Cardiac fibroblast (primary cell): Measurements from ENCODE around the gene KIF3C.

Experiments
- DNase-seq, 2 donors: peaks; one replicate each; pipeline versions ENCODE4 v3.0.0 to v3.0.0-alpha.2; 2010; ENCODE audit warnings: low read depth in 2 of 2
- H3K4me3 ChIP-seq, 2 donors: replicated peaks in 1 of 2; 1 replicate in 1 of 2; 2 replicates in 1 of 2; pipeline ENCODE4 v1.5.1; 2011; ENCODE audit warnings: low read depth in 2 of 2, low read length in 2 of 2, mild to moderate bottlenecking in 2 of 2, moderate library complexity in 1 of 2
- TF ChIP-seq, protein P1 (sequence below): IDR thresholded peaks from one replicate; pipeline ENCODE4 v1.5.1; 2011; ENCODE audit warnings: low read depth, mild to moderate bottlenecking, low read length, inconsistent platforms

The KIF3C gene

DNA sequence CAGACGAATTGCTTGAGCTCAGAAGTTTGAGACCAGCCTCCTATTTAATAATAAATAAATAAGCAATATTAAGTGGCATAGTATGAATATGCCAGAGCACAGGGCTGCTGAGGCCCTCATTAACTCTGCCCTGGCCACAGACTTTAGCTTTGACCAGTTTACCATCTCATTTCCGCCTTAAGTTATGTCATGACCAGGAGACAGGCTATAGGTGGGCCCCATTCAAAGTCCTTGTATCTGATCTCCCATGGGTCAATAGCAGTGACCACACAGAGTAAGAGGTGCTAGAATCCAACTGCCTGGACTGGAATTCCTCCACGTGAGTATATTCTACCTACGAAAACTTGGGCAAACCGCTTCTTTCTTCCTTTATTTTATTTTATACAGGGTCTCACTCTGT, 90.6 kb downstream of the KIF3C start:
- TF ChIP-seq, protein P1, sequence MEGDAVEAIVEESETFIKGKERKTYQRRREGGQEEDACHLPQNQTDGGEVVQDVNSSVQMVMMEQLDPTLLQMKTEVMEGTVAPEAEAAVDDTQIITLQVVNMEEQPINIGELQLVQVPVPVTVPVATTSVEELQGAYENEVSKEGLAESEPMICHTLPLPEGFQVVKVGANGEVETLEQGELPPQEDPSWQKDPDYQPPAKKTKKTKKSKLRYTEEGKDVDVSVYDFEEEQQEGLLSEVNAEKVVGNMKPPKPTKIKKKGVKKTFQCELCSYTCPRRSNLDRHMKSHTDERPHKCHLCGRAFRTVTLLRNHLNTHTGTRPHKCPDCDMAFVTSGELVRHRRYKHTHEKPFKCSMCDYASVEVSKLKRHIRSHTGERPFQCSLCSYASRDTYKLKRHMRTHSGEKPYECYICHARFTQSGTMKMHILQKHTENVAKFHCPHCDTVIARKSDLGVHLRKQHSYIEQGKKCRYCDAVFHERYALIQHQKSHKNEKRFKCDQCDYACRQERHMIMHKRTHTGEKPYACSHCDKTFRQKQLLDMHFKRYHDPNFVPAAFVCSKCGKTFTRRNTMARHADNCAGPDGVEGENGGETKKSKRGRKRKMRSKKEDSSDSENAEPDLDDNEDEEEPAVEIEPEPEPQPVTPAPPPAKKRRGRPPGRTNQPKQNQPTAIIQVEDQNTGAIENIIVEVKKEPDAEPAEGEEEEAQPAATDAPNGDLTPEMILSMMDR = no peak
- H3K4me3 ChIP-seq = no peak overlapping the region
- no peak for DNase-seq

DNA sequence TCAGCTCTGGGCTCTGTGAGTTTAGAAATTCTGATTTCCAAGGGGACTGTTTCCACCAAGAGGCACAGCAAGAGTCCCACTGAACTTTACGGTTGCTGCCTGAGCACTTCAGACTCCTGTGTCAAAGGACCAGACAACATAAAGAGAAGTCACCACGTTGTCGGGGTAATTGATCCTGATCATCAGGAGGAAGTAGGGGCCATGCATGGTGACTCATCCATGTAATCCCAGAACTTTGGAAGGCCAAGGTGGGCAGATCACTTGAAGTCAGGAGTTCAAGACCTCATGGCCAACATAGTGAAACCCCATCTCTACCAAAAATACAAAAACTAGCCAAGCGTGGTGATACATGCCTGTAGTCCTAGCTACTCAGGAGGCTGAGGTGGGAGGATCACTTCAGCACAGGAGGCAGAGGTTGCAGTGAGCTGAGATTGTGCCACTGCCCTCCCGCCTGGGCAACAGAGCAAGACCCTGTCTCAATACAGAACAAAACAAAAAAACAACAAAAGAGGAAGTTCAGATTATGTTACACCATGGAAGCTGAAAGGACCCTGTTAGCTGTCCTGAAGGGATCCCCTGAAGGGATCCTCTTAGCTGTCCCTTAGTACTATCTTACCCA, 94.6 kb downstream of the KIF3C start:
- no peak for DNase-seq
- TF ChIP-seq, protein P1 = no peak
- H3K4me3 ChIP-seq = no peak overlapping the region

DNA sequence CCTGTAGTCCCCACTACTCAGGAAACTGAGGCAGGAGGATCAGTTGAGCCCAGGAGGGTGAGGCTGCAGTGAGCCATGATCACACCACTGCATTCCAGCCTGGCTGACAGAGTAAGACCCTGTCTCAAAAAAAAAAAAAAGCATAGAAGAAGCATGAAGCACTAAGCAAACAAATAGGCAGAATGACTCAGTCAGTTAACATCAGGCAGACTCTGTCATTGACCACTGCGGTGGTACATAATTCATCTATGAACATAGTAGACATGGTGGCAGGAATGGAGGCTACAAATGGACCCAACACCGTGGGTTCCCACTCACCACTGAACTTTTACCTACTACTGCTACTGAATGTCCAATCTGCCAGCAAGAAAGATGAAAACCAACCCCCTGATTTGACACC, 96.4 kb downstream of the KIF3C start:
- TF ChIP-seq, protein P1 = no peak
- no peak overlapping the region for H3K4me3 ChIP-seq
- DNase-seq = peak in 1 of 2 donors; percentile 89

DNA sequence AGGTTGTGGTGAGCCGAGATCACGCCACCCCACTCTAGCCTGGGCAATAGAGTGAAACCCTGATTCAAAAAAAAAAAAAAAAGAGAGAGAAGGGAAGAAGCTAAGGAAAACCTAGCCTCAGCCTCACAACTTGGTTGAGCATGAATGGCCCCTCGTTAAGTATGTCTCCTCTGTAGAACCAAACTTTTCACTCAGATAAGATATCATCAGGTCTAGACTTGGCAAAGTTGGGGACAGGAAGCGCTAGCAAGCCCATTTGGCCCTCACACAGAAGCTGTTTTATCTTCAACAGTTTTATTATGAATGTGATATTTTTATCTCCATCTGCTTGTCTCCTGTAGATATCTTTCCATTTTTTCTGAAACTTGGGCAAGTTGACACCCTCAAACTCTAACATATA, 100.5 kb downstream of the KIF3C start:
- TF ChIP-seq, protein P1 = no peak
- no peak for DNase-seq
- H3K4me3 ChIP-seq = no peak overlapping the region

DNA sequence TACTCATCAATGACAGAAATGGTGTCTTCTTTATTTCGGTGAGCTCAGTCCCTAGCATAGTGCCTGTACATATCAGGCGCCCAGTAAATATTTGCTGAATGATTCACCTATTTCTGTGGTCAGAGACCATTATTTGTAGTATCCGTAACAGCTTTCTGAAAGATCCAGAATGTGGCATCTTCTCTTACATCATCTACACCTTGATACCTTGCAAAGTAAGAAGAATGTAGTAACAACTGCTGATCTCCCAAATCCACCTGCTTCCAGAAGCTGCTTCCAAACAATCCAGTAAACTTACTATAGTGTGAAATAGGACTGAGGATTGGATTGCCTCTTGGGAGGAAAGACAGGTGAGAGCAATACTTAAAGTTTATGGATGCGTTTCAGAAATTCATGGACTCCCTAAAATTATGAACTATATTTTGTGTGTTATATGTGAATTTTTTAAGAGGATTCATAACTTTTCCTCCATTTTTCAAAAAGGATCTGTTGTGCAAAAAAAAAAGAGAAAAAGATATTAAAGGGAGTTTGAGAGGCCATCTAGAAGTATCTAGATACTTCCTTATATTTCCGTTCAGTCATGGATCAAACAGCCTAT, 103.1 kb downstream of the KIF3C start:
- TF ChIP-seq, protein P1 = no peak
- peak overlapping the region; percentile 43 to 50 for H3K4me3 ChIP-seq
- DNase-seq = peak; percentile 27 to 79

DNA sequence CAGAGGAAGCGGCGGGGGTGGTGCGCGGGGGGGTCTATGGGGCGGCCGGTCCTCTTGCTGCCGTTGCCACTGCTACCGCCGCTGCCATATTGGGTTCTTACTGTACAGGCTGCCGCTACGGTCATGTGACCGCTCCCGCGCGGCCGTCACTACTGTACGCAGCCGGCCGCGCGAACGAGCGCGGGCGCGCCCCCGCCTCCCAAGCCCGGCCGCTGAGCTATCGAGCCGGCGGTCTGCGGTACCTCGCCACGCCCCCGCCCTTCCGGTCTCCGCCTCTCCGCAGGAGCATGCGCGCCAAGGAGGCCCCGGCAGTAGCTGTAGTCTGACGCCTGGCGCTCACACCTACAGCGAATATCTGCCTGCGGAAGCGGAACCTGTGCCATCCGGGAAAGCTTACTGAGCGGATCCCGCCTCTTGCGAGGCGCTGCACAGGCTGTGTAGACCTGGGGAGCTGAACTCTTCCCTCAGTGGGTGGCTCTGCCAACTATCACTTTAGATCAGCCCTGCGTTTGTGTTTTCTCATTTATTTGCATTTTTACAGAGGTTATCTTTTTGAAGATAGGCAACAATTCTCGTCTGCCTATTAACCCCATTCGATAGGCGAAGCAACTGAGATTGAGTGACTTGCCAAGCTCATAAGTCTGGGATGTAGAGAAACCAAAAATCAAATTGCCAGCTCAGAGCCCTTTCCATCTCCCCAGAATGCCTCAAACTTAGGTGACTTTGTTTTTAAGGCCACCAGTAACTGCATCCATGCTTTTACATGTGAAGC, 103.8 kb downstream of the KIF3C start, which contains the start of gene ASXL2:
Gene ASXL2 (minus strand): TSS at position 127 of the 772 bp plus-strand sequence. CDS start 265 bp downstream, outside the sequence.
- TF ChIP-seq, protein P1 = no peak
- DNase-seq = peak; percentile 96 to 98
- H3K4me3 ChIP-seq = peak within 1 kb of the TSS; percentile 97 to 100
